ENCODE data around the gene HSD17B12. TPM values are rescaled to one million over a fixed set of nuclear protein-coding genes. Genes with fewer than 3 reads are reported as not detected.

Gene HSD17B12
- total and polyA plus RNA-seq, 2 experiments from 2014 or later = 128 to 168 TPM

DNA sequence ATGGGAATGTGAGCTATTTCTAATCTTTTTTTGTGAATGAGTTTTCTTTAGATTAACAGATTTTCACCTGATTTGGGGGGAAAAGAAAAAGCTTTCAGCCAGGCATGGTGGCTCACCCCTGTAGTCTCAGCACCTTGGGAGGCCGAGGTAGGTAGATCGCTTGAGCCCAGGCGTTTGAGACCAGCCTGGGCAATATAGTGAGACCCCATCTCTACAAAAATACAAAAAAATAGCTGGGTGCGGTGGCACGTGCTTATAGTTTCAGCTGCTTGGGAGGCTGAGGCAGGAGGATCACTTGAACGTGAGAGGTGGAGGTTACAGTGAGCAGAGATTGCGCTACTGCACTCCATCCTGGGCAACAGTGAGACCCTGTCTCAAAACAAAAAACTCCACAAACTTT is 92.2 kb downstream of the HSD17B12 start (continued):
- TF ChIP-seq, protein P1, sequence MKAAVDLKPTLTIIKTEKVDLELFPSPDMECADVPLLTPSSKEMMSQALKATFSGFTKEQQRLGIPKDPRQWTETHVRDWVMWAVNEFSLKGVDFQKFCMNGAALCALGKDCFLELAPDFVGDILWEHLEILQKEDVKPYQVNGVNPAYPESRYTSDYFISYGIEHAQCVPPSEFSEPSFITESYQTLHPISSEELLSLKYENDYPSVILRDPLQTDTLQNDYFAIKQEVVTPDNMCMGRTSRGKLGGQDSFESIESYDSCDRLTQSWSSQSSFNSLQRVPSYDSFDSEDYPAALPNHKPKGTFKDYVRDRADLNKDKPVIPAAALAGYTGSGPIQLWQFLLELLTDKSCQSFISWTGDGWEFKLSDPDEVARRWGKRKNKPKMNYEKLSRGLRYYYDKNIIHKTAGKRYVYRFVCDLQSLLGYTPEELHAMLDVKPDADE (IDR thresholded peaks at IDR 0.05) = no peak
- TF ChIP-seq, protein P2, sequence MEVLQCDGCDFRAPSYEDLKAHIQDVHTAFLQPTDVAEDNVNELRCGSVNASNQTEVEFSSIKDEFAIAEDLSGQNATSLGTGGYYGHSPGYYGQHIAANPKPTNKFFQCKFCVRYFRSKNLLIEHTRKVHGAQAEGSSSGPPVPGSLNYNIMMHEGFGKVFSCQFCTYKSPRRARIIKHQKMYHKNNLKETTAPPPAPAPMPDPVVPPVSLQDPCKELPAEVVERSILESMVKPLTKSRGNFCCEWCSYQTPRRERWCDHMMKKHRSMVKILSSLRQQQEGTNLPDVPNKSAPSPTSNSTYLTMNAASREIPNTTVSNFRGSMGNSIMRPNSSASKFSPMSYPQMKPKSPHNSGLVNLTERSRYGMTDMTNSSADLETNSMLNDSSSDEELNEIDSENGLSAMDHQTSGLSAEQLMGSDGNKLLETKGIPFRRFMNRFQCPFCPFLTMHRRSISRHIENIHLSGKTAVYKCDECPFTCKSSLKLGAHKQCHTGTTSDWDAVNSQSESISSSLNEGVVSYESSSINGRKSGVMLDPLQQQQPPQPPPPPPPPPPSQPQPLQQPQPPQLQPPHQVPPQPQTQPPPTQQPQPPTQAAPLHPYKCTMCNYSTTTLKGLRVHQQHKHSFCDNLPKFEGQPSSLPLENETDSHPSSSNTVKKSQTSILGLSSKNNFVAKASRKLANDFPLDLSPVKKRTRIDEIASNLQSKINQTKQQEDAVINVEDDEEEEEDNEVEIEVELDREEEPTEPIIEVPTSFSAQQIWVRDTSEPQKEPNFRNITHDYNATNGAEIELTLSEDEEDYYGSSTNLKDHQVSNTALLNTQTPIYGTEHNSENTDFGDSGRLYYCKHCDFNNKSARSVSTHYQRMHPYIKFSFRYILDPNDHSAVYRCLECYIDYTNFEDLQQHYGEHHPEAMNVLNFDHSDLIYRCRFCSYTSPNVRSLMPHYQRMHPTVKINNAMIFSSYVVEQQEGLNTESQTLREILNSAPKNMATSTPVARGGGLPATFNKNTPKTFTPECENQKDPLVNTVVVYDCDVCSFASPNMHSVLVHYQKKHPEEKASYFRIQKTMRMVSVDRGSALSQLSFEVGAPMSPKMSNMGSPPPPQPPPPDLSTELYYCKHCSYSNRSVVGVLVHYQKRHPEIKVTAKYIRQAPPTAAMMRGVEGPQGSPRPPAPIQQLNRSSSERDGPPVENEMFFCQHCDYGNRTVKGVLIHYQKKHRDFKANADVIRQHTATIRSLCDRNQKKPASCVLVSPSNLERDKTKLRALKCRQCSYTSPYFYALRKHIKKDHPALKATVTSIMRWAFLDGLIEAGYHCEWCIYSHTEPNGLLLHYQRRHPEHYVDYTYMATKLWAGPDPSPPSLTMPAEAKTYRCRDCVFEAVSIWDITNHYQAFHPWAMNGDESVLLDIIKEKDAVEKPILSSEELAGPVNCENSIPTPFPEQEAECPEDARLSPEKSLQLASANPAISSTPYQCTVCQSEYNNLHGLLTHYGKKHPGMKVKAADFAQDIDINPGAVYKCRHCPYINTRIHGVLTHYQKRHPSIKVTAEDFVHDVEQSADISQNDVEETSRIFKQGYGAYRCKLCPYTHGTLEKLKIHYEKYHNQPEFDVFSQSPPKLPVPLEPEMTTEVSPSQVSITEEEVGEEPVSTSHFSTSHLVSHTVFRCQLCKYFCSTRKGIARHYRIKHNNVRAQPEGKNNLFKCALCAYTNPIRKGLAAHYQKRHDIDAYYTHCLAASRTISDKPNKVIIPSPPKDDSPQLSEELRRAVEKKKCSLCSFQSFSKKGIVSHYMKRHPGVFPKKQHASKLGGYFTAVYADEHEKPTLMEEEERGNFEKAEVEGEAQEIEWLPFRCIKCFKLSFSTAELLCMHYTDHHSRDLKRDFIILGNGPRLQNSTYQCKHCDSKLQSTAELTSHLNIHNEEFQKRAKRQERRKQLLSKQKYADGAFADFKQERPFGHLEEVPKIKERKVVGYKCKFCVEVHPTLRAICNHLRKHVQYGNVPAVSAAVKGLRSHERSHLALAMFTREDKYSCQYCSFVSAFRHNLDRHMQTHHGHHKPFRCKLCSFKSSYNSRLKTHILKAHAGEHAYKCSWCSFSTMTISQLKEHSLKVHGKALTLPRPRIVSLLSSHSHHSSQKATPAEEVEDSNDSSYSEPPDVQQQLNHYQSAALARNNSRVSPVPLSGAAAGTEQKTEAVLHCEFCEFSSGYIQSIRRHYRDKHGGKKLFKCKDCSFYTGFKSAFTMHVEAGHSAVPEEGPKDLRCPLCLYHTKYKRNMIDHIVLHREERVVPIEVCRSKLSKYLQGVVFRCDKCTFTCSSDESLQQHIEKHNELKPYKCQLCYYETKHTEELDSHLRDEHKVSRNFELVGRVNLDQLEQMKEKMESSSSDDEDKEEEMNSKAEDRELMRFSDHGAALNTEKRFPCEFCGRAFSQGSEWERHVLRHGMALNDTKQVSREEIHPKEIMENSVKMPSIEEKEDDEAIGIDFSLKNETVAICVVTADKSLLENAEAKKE (CRISPR knock-in tag; IDR thresholded peaks at IDR 0.05) = no peak

DNA sequence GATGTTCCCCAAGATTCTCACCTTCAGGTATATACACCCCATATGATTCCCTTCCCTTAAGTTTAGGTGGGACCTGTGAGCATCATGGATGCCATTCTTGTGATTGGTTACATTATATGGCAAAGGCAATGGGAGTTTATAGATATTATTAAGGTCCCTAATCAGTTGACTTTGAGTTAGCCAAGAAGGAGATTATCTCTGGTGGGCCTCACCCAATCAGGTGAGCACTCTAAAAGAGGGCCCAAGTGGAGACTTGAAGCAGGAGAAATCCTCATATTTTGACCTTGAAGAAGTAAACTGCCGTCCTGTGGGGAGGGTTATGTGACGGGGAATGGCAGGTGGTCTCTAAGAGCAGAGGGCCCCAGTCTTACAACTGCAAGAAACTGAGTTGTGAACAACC is 94.2 kb downstream of the HSD17B12 start:
- Histone ChIP-seq H3F3A (replicated peaks; ENCODE audit: low read depth) (no peaks in the 10 kb centered on the region), H3K36me3 (ENCODE audit: insufficient read depth) (peaks cover 8% of the 10 kb centered on the region; the same call in 1 of the 2 replicates), H3K27ac (ENCODE audit: low read depth) (no peak overlapping the region), H3K27me3 (ENCODE audit: insufficient read depth) (no peaks in the 10 kb centered on the region), H3K4me3 (no peak overlapping the region), H2AFZ (no peak overlapping the region), H3K4me1 (ENCODE audit: insufficient read depth) (no peaks in the 10 kb centered on the region), H3K9me2 (ENCODE audit: insufficient read depth) (no peaks in the 10 kb centered on the region), H3K79me2 (replicated peaks; ENCODE audit: insufficient read depth) (peaks cover 68% of the 10 kb centered on the region), H3K4me2 (no peak overlapping the region), H4K20me1 (replicated peaks; ENCODE audit: insufficient read depth) (peaks cover 11% of the 10 kb centered on the region)
- Mint-ChIP-seq H3K36me3 (ENCODE audit: low read depth) (peaks cover 38% of the 10 kb centered on the region), H3K9me3 (peaks cover 12% of the 10 kb centered on the region; the same call in 2 of the 3 replicates), H3K4me1 (no peaks in the 10 kb centered on the region), H3K4me3 (no peak overlapping the region), H3K27me3 (ENCODE audit: insufficient read depth, low read depth, poor library complexity) (peaks cover 9% of the 10 kb centered on the region), H3K27ac (no peak overlapping the region)
- ATAC-seq = no peak
- no peak for DNase-seq (ENCODE audit: low spot score)
- no peak for TF ChIP-seq EZH2phosphoT487 (IDR thresholded peaks at IDR 0.05; ENCODE audit: unreplicated experiment)
- no peak for TF ChIP-seq ZNF331 (CRISPR knock-in tag; IDR thresholded peaks at IDR 0.05; ENCODE audit: low read depth)
- TF ChIP-seq, protein P3, sequence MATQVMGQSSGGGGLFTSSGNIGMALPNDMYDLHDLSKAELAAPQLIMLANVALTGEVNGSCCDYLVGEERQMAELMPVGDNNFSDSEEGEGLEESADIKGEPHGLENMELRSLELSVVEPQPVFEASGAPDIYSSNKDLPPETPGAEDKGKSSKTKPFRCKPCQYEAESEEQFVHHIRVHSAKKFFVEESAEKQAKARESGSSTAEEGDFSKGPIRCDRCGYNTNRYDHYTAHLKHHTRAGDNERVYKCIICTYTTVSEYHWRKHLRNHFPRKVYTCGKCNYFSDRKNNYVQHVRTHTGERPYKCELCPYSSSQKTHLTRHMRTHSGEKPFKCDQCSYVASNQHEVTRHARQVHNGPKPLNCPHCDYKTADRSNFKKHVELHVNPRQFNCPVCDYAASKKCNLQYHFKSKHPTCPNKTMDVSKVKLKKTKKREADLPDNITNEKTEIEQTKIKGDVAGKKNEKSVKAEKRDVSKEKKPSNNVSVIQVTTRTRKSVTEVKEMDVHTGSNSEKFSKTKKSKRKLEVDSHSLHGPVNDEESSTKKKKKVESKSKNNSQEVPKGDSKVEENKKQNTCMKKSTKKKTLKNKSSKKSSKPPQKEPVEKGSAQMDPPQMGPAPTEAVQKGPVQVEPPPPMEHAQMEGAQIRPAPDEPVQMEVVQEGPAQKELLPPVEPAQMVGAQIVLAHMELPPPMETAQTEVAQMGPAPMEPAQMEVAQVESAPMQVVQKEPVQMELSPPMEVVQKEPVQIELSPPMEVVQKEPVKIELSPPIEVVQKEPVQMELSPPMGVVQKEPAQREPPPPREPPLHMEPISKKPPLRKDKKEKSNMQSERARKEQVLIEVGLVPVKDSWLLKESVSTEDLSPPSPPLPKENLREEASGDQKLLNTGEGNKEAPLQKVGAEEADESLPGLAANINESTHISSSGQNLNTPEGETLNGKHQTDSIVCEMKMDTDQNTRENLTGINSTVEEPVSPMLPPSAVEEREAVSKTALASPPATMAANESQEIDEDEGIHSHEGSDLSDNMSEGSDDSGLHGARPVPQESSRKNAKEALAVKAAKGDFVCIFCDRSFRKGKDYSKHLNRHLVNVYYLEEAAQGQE (IDR thresholded peaks at IDR 0.05; ENCODE audit: unreplicated experiment) = no peak
- TF ChIP-seq JUNB (IDR thresholded peaks at IDR 0.05; ENCODE audit: unreplicated experiment) = no peak
- TF ChIP-seq, protein P1 (IDR thresholded peaks at IDR 0.05) = no peak
- TF ChIP-seq, protein P4, sequence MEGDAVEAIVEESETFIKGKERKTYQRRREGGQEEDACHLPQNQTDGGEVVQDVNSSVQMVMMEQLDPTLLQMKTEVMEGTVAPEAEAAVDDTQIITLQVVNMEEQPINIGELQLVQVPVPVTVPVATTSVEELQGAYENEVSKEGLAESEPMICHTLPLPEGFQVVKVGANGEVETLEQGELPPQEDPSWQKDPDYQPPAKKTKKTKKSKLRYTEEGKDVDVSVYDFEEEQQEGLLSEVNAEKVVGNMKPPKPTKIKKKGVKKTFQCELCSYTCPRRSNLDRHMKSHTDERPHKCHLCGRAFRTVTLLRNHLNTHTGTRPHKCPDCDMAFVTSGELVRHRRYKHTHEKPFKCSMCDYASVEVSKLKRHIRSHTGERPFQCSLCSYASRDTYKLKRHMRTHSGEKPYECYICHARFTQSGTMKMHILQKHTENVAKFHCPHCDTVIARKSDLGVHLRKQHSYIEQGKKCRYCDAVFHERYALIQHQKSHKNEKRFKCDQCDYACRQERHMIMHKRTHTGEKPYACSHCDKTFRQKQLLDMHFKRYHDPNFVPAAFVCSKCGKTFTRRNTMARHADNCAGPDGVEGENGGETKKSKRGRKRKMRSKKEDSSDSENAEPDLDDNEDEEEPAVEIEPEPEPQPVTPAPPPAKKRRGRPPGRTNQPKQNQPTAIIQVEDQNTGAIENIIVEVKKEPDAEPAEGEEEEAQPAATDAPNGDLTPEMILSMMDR (conservative IDR thresholded peaks at IDR 0.05; ENCODE audit: low read depth in 2 of 2) = no peak
- TF ChIP-seq POLR2AphosphoS5 (IDR thresholded peaks at IDR 0.05; ENCODE audit: low read depth) = no peak

Measured in GM23338 (cell line).